ENCODE data around the gene SLC25A45. TPM values are rescaled to one million over a fixed set of nuclear protein-coding genes. Genes with fewer than 3 reads are reported as not detected.

The SLC25A45 gene
- polyA plus RNA-seq, 2 of the 4 experiments (the other 2 are of a cell fraction): 3.1 to 8.1 TPM

DNA sequence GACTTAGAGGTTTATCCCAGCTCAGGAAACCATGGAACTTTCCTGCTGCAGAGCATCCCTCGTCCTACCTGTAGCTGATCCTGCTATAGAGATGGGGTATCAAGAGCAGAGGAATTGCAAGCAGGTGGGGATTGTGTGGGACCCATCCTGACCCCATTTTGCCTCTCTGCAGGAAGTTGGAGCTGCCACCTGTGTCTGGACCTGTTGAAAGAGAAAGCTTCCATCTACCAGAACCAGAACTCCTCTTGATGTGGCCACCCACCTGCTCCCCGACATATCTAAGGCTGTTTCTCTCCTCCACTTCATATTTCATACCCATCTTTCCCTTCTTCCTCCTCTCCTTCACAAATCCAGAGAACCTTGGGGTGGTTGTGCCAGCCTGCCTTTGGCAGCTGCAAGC lies 30.9 kb downstream of the SLC25A45 start:
- TF ChIP-seq, protein P1, sequence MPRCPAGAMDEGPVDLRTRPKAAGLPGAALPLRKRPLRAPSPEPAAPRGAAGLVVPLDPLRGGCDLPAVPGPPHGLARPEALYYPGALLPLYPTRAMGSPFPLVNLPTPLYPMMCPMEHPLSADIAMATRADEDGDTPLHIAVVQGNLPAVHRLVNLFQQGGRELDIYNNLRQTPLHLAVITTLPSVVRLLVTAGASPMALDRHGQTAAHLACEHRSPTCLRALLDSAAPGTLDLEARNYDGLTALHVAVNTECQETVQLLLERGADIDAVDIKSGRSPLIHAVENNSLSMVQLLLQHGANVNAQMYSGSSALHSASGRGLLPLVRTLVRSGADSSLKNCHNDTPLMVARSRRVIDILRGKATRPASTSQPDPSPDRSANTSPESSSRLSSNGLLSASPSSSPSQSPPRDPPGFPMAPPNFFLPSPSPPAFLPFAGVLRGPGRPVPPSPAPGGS (IDR thresholded peaks at IDR 0.05): no peak
- no peak for TF ChIP-seq MYC (IDR thresholded peaks at IDR 0.05; ENCODE audit: borderline replicate concordance, low read length)
- TF ChIP-seq HOXA7 (CRISPR knock-in tag; IDR thresholded peaks at IDR 0.05): no peak
- no peak for TF ChIP-seq EHF (CRISPR knock-in tag; IDR thresholded peaks at IDR 0.05)
- TF ChIP-seq RARB (CRISPR knock-in tag; IDR thresholded peaks at IDR 0.05): no peak
- no peak for TF ChIP-seq FOSB (CRISPR knock-in tag; IDR thresholded peaks at IDR 0.05)
- TF ChIP-seq, protein P2, sequence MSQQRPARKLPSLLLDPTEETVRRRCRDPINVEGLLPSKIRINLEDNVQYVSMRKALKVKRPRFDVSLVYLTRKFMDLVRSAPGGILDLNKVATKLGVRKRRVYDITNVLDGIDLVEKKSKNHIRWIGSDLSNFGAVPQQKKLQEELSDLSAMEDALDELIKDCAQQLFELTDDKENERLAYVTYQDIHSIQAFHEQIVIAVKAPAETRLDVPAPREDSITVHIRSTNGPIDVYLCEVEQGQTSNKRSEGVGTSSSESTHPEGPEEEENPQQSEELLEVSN (IDR thresholded peaks at IDR 0.05; ENCODE audit: borderline replicate concordance, low read depth): no peak
- no peak for TF ChIP-seq NFE2L2 (conservative IDR thresholded peaks at IDR 0.05; ENCODE audit: low read length)
- TF ChIP-seq CHD2 (IDR thresholded peaks at IDR 0.05; ENCODE audit: low read length, partially characterized antibody): no peak
- TF ChIP-seq ESRRA (IDR thresholded peaks at IDR 0.05; ENCODE audit: borderline replicate concordance, low read length): no peak
- TF ChIP-seq, protein P3, sequence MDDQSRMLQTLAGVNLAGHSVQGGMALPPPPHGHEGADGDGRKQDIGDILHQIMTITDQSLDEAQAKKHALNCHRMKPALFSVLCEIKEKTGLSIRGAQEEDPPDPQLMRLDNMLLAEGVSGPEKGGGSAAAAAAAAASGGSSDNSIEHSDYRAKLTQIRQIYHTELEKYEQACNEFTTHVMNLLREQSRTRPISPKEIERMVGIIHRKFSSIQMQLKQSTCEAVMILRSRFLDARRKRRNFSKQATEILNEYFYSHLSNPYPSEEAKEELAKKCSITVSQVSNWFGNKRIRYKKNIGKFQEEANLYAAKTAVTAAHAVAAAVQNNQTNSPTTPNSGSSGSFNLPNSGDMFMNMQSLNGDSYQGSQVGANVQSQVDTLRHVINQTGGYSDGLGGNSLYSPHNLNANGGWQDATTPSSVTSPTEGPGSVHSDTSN (IDR thresholded peaks at IDR 0.05): no peak
- TF ChIP-seq ZFP36 (IDR thresholded peaks at IDR 0.05; ENCODE audit: borderline replicate concordance, partially characterized antibody): no peak
- TF ChIP-seq, protein P4, sequence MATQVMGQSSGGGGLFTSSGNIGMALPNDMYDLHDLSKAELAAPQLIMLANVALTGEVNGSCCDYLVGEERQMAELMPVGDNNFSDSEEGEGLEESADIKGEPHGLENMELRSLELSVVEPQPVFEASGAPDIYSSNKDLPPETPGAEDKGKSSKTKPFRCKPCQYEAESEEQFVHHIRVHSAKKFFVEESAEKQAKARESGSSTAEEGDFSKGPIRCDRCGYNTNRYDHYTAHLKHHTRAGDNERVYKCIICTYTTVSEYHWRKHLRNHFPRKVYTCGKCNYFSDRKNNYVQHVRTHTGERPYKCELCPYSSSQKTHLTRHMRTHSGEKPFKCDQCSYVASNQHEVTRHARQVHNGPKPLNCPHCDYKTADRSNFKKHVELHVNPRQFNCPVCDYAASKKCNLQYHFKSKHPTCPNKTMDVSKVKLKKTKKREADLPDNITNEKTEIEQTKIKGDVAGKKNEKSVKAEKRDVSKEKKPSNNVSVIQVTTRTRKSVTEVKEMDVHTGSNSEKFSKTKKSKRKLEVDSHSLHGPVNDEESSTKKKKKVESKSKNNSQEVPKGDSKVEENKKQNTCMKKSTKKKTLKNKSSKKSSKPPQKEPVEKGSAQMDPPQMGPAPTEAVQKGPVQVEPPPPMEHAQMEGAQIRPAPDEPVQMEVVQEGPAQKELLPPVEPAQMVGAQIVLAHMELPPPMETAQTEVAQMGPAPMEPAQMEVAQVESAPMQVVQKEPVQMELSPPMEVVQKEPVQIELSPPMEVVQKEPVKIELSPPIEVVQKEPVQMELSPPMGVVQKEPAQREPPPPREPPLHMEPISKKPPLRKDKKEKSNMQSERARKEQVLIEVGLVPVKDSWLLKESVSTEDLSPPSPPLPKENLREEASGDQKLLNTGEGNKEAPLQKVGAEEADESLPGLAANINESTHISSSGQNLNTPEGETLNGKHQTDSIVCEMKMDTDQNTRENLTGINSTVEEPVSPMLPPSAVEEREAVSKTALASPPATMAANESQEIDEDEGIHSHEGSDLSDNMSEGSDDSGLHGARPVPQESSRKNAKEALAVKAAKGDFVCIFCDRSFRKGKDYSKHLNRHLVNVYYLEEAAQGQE (IDR thresholded peaks at IDR 0.05): no peak
- TF ChIP-seq EP300 (IDR thresholded peaks at IDR 0.05): no peak
- TF ChIP-seq, protein P5, sequence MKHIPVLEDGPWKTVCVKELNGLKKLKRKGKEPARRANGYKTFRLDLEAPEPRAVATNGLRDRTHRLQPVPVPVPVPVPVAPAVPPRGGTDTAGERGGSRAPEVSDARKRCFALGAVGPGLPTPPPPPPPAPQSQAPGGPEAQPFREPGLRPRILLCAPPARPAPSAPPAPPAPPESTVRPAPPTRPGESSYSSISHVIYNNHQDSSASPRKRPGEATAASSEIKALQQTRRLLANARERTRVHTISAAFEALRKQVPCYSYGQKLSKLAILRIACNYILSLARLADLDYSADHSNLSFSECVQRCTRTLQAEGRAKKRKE (CRISPR knock-in tag; IDR thresholded peaks at IDR 0.05; ENCODE audit: low read depth): no peak
- no peak for TF ChIP-seq KDM1A (IDR thresholded peaks at IDR 0.05; ENCODE audit: low read depth)
- ATAC-seq (no peak), FAIRE-seq (no peak), DNase-seq (ENCODE audit: low read depth in 1 of 2, low spot score in 1 of 2) (no peak)
- CTCF ChIA-PET: interaction anchor here (0.6 to 78.3 kb wide), 8 partner anchors 10 to 563 kb away, joined by 3 to 3090 read pairs (median 10); partner anchors contain the start of genes CDC42EP2, DPF2 and POLA2
- Histone ChIP-seq H3K4me3 (no peak overlapping the region), H3K4me2 (no peak overlapping the region), H3K9me3 (no peaks in the 10 kb centered on the region), H3K27ac (no peak overlapping the region), H3K4me1 (0 out of 3 replicates have a peak, but pooled peaks cover 4% of the 10 kb centered on the region)
- POLR2A ChIA-PET: interaction anchor here (0.6 to 1.6 kb wide), 2 partner anchors 18 to 39 kb away, joined by 3 to 5 read pairs; partner anchors contain the start of gene DPF2
- 93% methylated on average over 2 of the region's 2 CpGs for WGBS (ENCODE audit: missing lambda C conversion rate)

DNA sequence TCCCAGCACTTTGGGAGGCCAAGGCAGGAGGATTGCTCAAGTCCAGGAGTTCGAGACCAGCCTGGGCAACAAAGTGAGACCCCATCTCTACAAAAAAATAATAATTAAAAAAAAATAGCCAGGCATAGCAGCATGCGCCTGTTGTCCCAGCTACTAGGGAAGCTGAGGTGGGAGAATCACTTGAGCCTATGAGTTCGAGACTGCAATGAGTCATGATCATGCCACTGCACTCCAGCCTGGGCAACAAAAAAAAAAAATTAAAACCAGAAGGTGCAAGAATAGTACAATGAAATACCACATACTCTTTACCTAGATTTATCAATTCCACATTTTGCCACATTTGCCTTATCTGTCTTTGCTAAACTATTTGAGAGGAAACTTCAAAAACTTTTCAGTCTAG lies 40.6 kb downstream of the SLC25A45 start:
- WGBS (ENCODE audit: missing lambda C conversion rate): 94% methylated on average over 3 of the region's 3 CpGs
- H3K4me1 ChIP-seq: no peaks in the 10 kb centered on the region
- no peak overlapping the region for H3K4me3 ChIP-seq
- DNase-seq (ENCODE audit: low read depth in 1 of 2, low spot score in 1 of 2) (no peak), FAIRE-seq (no peak), ATAC-seq (no peak)
- no peak overlapping the region for H3K4me2 ChIP-seq
- H3K27ac ChIP-seq: no peak overlapping the region
- no peaks in the 10 kb centered on the region for H3K9me3 ChIP-seq
- CTCF ChIA-PET: interaction anchor here (0.9 to 78.3 kb wide), 4 partner anchors 9 to 224 kb away, joined by 3 to 3090 read pairs (median 41); partner anchors contain the start of genes CDC42EP2, POLA2 and TIGD3
- POLR2A ChIA-PET: interaction anchor here (1.5 kb wide), 1 partner anchor 8 kb away, joined by 7 read pairs; the partner anchor contains the start of gene DPF2
- TF ChIP-seq BHLHE40 (IDR thresholded peaks at IDR 0.05; ENCODE audit: low read depth, low read length) (no peak), HOXB13 (CRISPR knock-in tag; IDR thresholded peaks at IDR 0.05; ENCODE audit: low read depth) (no peak), NR3C1 (IDR thresholded peaks at IDR 0.05) (no peak), JUNB (IDR thresholded peaks at IDR 0.05) (no peak), FOXS1 (CRISPR knock-in tag; IDR thresholded peaks at IDR 0.05) (no peak), HOXB5 (CRISPR knock-in tag; IDR thresholded peaks at IDR 0.05) (no peak), HEYL (CRISPR knock-in tag; IDR thresholded peaks at IDR 0.05) (no peak), JUN (IDR thresholded peaks at IDR 0.05) (no peak), CBX2 (IDR thresholded peaks at IDR 0.05; ENCODE audit: borderline replicate concordance, low read depth) (no peak), CHD4 (IDR thresholded peaks at IDR 0.05; ENCODE audit: borderline replicate concordance) (no peak), CBX8 (IDR thresholded peaks at IDR 0.05) (no peak), FOSB (CRISPR knock-in tag; IDR thresholded peaks at IDR 0.05) (no peak), SMC3 (IDR thresholded peaks at IDR 0.05) (no peak)
- TF ChIP-seq, protein P6, sequence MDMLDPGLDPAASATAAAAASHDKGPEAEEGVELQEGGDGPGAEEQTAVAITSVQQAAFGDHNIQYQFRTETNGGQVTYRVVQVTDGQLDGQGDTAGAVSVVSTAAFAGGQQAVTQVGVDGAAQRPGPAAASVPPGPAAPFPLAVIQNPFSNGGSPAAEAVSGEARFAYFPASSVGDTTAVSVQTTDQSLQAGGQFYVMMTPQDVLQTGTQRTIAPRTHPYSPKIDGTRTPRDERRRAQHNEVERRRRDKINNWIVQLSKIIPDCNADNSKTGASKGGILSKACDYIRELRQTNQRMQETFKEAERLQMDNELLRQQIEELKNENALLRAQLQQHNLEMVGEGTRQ (IDR thresholded peaks at IDR 0.05): no peak
- TF ChIP-seq, protein P1 (IDR thresholded peaks at IDR 0.05): no peak

Data from A549 (cell line).